Fibroblast of mammary gland (primary cell): ENCODE measurements around the gene GRAMD4.
A peak's percentile ranks its signal among the peaks of the same experiment; 100 is the strongest.

Experiments used
- DNase-seq: peaks from one replicate; pipeline ENCODE4 v3.0.0-alpha.2; 2010; ENCODE audit warnings: low read depth
- H3K4me3 ChIP-seq: 2 replicates; pipeline ENCODE4 v1.5.1; 2011; ENCODE audit warnings: low read depth, mild to moderate bottlenecking, low read length, moderate library complexity; ENCODE audit not compliant: control insufficient read depth
- CTCF ChIP-seq: conservative IDR thresholded peaks from 2 replicates; pipeline ENCODE4 v1.5.1; 2011; ENCODE audit warnings: low read depth, low read length, inconsistent platforms; ENCODE audit not compliant: control insufficient read depth, insufficient read depth

Gene GRAMD4

GRCh38 chr22:46574993-46575910, 44.9 kb upstream of the GRAMD4 start:
- DNase-seq: no peak
- TF ChIP-seq CTCF: no peak
- H3K4me3 ChIP-seq: no peak overlapping the region

GRCh38 chr22:46575911-46576555, 44.2 kb upstream of the GRAMD4 start:
- peak overlapping the region; percentile 24 for H3K4me3 ChIP-seq
- no peak for TF ChIP-seq CTCF
- DNase-seq: no peak

GRCh38 chr22:46576556-46577367, 43.4 kb upstream of the GRAMD4 start:
- H3K4me3 ChIP-seq: peak overlapping the region; percentile 50
- peak; percentile 21 for DNase-seq
- no peak for TF ChIP-seq CTCF

GRCh38 chr22:46577368-46578249, 42.6 kb upstream of the GRAMD4 start:
- H3K4me3 ChIP-seq: peak overlapping the region; percentile 50
- no peak for DNase-seq
- TF ChIP-seq CTCF: no peak

GRCh38 chr22:46578251-46578823, 41.8 kb upstream of the GRAMD4 start:
- TF ChIP-seq CTCF: no peak
- DNase-seq: no peak
- H3K4me3 ChIP-seq: no peak overlapping the region
